ENCODE data around the gene HELQ. TPM values are rescaled to one million over a fixed set of nuclear protein-coding genes. Genes with fewer than 3 reads are reported as not detected.

HELQ gene
- total and polyA plus RNA-seq, 2 of the 13 experiments (the other 11 are each of a cell fraction or from before 2014, with no cell fraction given): 6.6 to 10.8 TPM

DNA sequence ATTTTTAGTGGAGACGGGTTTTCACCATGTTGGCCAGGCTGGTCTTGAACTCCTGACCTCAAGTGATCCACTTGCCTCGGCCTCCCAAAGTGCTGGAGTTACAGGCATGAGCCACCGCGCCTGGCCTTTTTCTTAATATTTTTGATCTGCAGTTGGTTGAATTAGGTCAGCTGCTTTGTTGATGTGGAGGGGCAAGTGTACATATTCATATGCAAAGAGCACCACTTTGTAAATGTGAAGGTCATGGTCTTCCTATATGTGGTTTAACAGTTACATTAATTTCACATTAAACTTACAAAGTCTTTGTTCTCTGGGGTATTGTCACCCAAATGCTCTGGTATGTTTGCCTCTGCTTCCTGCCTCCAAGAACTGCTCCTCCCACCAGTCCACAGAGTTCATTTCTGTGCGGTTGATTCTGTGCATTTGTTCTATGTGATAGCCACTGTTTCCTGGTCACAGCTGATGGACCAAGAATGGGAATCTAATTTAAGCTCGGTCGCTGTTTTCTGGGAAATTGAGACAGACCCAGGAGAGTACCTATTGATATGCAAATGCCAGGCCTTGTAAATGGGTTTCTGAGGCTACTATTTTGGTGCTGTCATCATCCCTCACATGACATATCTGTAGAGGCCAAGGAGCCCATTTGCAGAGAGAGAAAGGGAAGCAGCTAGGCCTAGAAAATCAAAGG is 94.1 kb downstream of the HELQ start (continued):
- TF ChIP-seq, protein P1, sequence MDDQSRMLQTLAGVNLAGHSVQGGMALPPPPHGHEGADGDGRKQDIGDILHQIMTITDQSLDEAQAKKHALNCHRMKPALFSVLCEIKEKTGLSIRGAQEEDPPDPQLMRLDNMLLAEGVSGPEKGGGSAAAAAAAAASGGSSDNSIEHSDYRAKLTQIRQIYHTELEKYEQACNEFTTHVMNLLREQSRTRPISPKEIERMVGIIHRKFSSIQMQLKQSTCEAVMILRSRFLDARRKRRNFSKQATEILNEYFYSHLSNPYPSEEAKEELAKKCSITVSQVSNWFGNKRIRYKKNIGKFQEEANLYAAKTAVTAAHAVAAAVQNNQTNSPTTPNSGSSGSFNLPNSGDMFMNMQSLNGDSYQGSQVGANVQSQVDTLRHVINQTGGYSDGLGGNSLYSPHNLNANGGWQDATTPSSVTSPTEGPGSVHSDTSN (CRISPR knock-in tag; IDR thresholded peaks at IDR 0.05; ENCODE audit: borderline replicate concordance): no peak
- no peak for TF ChIP-seq ZNF547 (CRISPR knock-in tag; IDR thresholded peaks at IDR 0.05)
- TF ChIP-seq HDAC1 (CRISPR knock-in tag; IDR thresholded peaks at IDR 0.05): peak; percentile 61
- TF ChIP-seq ZFP90 (CRISPR knock-in tag; IDR thresholded peaks at IDR 0.05; ENCODE audit: borderline replicate concordance): no peak
- no peak for TF ChIP-seq MLLT10 (CRISPR knock-in tag; IDR thresholded peaks at IDR 0.05)
- TF ChIP-seq YEATS4 (CRISPR knock-in tag; IDR thresholded peaks at IDR 0.05; ENCODE audit: borderline replicate concordance): no peak
- TF ChIP-seq KDM5A (IDR thresholded peaks at IDR 0.05; ENCODE audit: borderline replicate concordance, low read length): no peak
- no peak for TF ChIP-seq ZNF879 (CRISPR knock-in tag; IDR thresholded peaks at IDR 0.05)
- TF ChIP-seq FOXK1 (CRISPR knock-in tag; IDR thresholded peaks at IDR 0.05; ENCODE audit: borderline replicate concordance, low read depth): no peak
- TF ChIP-seq, protein P2, sequence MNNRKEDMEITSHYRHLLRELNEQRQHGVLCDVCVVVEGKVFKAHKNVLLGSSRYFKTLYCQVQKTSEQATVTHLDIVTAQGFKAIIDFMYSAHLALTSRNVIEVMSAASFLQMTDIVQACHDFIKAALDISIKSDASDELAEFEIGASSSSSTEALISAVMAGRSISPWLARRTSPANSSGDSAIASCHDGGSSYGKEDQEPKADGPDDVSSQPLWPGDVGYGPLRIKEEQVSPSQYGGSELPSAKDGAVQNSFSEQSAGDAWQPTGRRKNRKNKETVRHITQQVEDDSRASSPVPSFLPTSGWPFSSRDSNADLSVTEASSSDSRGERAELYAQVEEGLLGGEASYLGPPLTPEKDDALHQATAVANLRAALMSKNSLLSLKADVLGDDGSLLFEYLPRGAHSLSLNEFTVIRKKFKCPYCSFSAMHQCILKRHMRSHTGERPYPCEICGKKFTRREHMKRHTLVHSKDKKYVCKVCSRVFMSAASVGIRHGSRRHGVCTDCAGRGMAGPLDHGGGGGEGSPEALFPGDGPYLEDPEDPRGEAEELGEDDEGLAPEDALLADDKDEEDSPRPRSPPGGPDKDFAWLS (CRISPR knock-in tag; IDR thresholded peaks at IDR 0.05; ENCODE audit: borderline replicate concordance): no peak
- peak; percentile 77 for TF ChIP-seq CREM (IDR thresholded peaks at IDR 0.05)
- TF ChIP-seq CREM (CRISPR knock-in tag; IDR thresholded peaks at IDR 0.05): no peak
- TF ChIP-seq, protein P3, sequence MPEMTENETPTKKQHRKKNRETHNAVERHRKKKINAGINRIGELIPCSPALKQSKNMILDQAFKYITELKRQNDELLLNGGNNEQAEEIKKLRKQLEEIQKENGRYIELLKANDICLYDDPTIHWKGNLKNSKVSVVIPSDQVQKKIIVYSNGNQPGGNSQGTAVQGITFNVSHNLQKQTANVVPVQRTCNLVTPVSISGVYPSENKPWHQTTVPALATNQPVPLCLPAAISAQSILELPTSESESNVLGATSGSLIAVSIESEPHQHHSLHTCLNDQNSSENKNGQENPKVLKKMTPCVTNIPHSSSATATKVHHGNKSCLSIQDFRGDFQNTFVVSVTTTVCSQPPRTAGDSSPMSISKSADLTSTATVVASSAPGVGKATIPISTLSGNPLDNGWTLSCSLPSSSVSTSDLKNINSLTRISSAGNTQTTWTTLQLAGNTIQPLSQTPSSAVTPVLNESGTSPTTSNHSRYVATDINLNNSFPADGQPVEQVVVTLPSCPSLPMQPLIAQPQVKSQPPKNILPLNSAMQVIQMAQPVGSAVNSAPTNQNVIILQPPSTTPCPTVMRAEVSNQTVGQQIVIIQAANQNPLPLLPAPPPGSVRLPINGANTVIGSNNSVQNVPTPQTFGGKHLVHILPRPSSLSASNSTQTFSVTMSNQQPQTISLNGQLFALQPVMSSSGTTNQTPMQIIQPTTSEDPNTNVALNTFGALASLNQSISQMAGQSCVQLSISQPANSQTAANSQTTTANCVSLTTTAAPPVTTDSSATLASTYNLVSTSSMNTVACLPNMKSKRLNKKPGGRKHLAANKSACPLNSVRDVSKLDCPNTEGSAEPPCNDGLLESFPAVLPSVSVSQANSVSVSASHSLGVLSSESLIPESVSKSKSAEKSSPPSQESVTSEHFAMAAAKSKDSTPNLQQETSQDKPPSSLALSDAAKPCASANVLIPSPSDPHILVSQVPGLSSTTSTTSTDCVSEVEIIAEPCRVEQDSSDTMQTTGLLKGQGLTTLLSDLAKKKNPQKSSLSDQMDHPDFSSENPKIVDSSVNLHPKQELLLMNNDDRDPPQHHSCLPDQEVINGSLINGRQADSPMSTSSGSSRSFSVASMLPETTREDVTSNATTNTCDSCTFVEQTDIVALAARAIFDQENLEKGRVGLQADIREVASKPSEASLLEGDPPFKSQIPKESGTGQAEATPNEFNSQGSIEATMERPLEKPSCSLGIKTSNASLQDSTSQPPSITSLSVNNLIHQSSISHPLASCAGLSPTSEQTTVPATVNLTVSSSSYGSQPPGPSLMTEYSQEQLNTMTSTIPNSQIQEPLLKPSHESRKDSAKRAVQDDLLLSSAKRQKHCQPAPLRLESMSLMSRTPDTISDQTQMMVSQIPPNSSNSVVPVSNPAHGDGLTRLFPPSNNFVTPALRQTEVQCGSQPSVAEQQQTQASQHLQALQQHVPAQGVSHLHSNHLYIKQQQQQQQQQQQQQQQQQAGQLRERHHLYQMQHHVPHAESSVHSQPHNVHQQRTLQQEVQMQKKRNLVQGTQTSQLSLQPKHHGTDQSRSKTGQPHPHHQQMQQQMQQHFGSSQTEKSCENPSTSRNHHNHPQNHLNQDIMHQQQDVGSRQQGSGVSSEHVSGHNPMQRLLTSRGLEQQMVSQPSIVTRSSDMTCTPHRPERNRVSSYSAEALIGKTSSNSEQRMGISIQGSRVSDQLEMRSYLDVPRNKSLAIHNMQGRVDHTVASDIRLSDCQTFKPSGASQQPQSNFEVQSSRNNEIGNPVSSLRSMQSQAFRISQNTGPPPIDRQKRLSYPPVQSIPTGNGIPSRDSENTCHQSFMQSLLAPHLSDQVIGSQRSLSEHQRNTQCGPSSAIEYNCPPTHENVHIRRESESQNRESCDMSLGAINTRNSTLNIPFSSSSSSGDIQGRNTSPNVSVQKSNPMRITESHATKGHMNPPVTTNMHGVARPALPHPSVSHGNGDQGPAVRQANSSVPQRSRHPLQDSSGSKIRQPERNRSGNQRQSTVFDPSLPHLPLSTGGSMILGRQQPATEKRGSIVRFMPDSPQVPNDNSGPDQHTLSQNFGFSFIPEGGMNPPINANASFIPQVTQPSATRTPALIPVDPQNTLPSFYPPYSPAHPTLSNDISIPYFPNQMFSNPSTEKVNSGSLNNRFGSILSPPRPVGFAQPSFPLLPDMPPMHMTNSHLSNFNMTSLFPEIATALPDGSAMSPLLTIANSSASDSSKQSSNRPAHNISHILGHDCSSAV (CRISPR knock-in tag; IDR thresholded peaks at IDR 0.05; ENCODE audit: borderline replicate concordance): no peak
- no peak for TF ChIP-seq BRD4 (CRISPR knock-in tag; IDR thresholded peaks at IDR 0.05)
- TF ChIP-seq SP4 (CRISPR knock-in tag; IDR thresholded peaks at IDR 0.05): no peak
- TF ChIP-seq, protein P4, sequence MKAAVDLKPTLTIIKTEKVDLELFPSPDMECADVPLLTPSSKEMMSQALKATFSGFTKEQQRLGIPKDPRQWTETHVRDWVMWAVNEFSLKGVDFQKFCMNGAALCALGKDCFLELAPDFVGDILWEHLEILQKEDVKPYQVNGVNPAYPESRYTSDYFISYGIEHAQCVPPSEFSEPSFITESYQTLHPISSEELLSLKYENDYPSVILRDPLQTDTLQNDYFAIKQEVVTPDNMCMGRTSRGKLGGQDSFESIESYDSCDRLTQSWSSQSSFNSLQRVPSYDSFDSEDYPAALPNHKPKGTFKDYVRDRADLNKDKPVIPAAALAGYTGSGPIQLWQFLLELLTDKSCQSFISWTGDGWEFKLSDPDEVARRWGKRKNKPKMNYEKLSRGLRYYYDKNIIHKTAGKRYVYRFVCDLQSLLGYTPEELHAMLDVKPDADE (CRISPR knock-in tag; IDR thresholded peaks at IDR 0.05): no peak
- no peak for TF ChIP-seq ZNF333 (CRISPR knock-in tag; IDR thresholded peaks at IDR 0.05; ENCODE audit: borderline replicate concordance)
